SU-DHL-6 (cell line): ENCODE data around the gene OASL.

Experiments used
- H2AFZ ChIP-seq: fragments of 200-600 bp; sonication (generic); 2 replicates; pipeline ENCODE4 v1.6.1; 2014; ENCODE audit warnings: low read depth, mild to moderate bottlenecking, moderate library complexity, mixed read lengths, antibody characterized with exemption, low read length; ENCODE audit not compliant: severe bottlenecking
- H3F3A ChIP-seq: fragments of 200-600 bp; shearing (Covaris generic); 2 replicates; pipeline ENCODE4 v1.6.0; 2016; ENCODE audit warnings: antibody characterized with exemption, mild to moderate bottlenecking; ENCODE audit not compliant: insufficient read depth
- H3K27ac ChIP-seq: fragments of 200-600 bp; sonication (generic); 2 replicates; pipeline ENCODE4 v1.5.1; 2016; ENCODE audit warnings: low read depth, mild to moderate bottlenecking, low read length, moderate library complexity, mixed read lengths
- H3K27me3 ChIP-seq: fragments of 200-600 bp; sonication (generic), shearing (Covaris generic); 2 replicates; pipeline ENCODE4 v1.6.0; 2014; ENCODE audit warnings: mild to moderate bottlenecking, low read length
- H3K36me3 ChIP-seq: fragments of 200-600 bp; sonication (generic); 2 replicates; pipeline ENCODE4 v1.6.1; 2014; ENCODE audit warnings: mild to moderate bottlenecking, low read length, mixed read lengths
- H3K4me2 ChIP-seq: fragments of 300-600, 200-600 bp; shearing (Covaris generic), sonication (generic); 2 replicates; pipeline ENCODE4 v1.6.0; 2014; ENCODE audit warnings: low read length, low read depth, mild to moderate bottlenecking; ENCODE audit not compliant: poor library complexity, severe bottlenecking
- H3K4me3 ChIP-seq: fragments of 200-600 bp; sonication (generic); 2 replicates; pipeline ENCODE4 v1.5.1; 2014; ENCODE audit warnings: antibody characterized with exemption, low read length, mild to moderate bottlenecking, mixed read lengths; ENCODE audit not compliant: insufficient read depth, poor library complexity, severe bottlenecking
- H3K79me2 ChIP-seq: fragments of 200-600 bp; sonication (generic); 2 replicates; pipeline ENCODE4 v1.6.1; 2014; ENCODE audit warnings: mild to moderate bottlenecking, low read length, moderate library complexity; ENCODE audit not compliant: insufficient read depth
- H3K9ac ChIP-seq: fragments of 200-600 bp; sonication (generic); 2 replicates; pipeline ENCODE4 v1.7.0; 2014; ENCODE audit warnings: mild to moderate bottlenecking, low read length
- H3K9me2 ChIP-seq: fragments of 200-600 bp; sonication (generic); replicated peaks from 2 replicates; pipeline ENCODE4 v1.6.1; 2014; ENCODE audit warnings: low read length; ENCODE audit not compliant: insufficient read depth
- H3K9me3 ChIP-seq: fragments of 200-600 bp; sonication (generic); 2 replicates; pipeline ENCODE4 v1.6.1; 2014; ENCODE audit warnings: low read length, mixed read lengths; ENCODE audit not compliant: insufficient read depth
- H4K20me1 ChIP-seq: fragments of 200-600 bp; sonication (generic); 2 replicates; pipeline ENCODE4 v1.6.1; 2014; ENCODE audit warnings: low read depth, mild to moderate bottlenecking, antibody characterized with exemption, low read length, moderate library complexity, mixed read lengths
- CTCF ChIP-seq: fragments of 200-600 bp; sonication (generic); IDR thresholded peaks from one replicate; pipeline ENCODE4 v1.5.1; 2017; ENCODE audit warnings: antibody characterized with exemption, mild to moderate bottlenecking, low read length, moderate library complexity; ENCODE audit not compliant: insufficient read depth, poor library complexity, severe bottlenecking
- EZH2phosphoT487 ChIP-seq: fragments of 200-600 bp; sonication (generic), shearing (Covaris generic); conservative IDR thresholded peaks from 2 replicates; pipeline ENCODE4 v1.6.1; 2018; ENCODE audit warnings: mild to moderate bottlenecking, antibody characterized with exemption, low read length, moderate library complexity, mixed read lengths

Gene OASL

DNA sequence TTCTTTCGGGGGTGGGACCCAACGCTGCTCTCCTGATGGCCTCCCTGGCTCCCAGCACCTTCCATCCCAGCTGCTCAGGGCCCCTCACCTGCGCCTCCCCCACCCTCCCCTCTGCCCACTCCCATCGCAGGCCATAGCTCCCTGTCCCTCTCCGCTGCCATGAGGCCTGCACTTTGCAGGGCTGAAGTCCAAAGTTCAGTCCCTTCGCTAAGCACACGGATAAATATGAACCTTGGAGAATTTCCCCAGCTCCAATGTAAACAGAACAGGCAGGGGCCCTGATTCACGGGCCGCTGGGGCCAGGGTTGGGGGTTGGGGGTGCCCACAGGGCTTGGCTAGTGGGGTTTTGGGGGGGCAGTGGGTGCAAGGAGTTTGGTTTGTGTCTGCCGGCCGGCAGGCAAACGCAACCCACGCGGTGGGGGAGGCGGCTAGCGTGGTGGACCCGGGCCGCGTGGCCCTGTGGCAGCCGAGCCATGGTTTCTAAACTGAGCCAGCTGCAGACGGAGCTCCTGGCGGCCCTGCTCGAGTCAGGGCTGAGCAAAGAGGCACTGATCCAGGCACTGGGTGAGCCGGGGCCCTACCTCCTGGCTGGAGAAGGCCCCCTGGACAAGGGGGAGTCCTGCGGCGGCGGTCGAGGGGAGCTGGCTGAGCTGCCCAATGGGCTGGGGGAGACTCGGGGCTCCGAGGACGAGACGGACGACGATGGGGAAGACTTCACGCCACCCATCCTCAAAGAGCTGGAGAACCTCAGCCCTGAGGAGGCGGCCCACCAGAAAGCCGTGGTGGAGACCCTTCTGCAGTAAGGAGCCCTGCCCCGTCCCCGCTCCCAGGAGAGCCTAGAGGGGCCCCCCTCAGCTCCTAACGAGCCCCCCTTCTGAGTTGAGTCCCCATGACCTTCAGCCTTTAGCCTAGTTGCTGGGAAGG lies 60.5 kb downstream of the OASL start, which contains the start of gene HNF1A:
HNF1A (plus strand) TSS at position 248 of the 924 bp plus-strand sequence; CDS start at position 474, 226 bp downstream.
- H4K20me1 ChIP-seq = no peaks in the 10 kb centered on the region
- TF ChIP-seq CTCF (no peak), EZH2phosphoT487 (no peak)
- H3K4me2 ChIP-seq = no peak within 1 kb of the TSS
- H3F3A ChIP-seq = no peaks in the 10 kb centered on the region
- H3K4me3 ChIP-seq = no peak within 1 kb of the TSS
- H3K36me3 ChIP-seq = no peaks in the 10 kb centered on the region
- no peak within 1 kb of the TSS for H2AFZ ChIP-seq
- no peaks in the 10 kb centered on the region for H3K27me3 ChIP-seq
- no peaks in the 10 kb centered on the region for H3K9me3 ChIP-seq
- no peaks in the 10 kb centered on the region for H3K9me2 ChIP-seq
- no peak within 1 kb of the TSS for H3K9ac ChIP-seq
- no peaks in the 10 kb centered on the region for H3K79me2 ChIP-seq
- H3K27ac ChIP-seq = no peak within 1 kb of the TSS

DNA sequence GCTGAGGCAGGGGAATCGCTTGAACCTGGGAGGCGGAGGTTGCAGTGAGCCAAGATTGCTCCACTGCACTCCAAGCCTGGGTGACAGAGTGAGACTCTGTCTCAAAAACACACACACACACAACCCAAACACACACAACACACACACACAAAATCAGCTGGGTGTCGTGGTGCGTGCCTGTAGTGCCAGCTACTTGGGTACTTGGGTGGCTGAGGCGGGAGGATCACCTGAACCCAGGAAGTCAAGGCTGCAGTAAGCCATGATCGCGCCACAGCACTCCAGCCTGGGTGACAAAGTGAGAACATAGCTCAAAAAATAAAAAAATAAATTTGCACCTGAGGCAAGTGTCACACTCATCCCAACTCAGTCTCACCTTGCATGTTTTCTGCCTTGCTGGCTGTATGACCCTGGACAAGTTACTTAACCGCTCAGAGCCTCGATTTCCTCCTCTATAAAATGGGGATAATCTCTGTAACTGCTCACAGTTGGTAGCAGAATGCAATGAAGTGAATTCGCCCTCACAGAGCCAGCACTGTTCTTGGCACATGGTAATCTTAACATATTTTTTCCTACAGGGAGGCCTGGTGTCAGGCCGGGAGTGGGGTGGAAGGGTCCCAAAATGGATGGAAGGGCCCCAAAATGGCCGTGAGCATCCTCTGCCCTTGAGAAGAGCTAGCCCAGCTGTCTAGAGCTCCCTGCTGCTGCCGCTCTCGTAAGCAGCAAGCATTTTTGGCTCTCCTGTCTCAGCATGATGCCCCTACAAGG lies 61.3 kb downstream of the OASL start:
- no peaks in the 10 kb centered on the region for H3K9me2 ChIP-seq
- H4K20me1 ChIP-seq = no peaks in the 10 kb centered on the region
- H3K36me3 ChIP-seq = no peaks in the 10 kb centered on the region
- H3K9ac ChIP-seq = no peak overlapping the region
- H3K27me3 ChIP-seq = no peaks in the 10 kb centered on the region
- H2AFZ ChIP-seq = no peak overlapping the region
- H3F3A ChIP-seq = no peaks in the 10 kb centered on the region
- H3K4me2 ChIP-seq = no peak overlapping the region
- H3K9me3 ChIP-seq = no peaks in the 10 kb centered on the region
- no peaks in the 10 kb centered on the region for H3K79me2 ChIP-seq
- no peak for TF ChIP-seq EZH2phosphoT487
- TF ChIP-seq CTCF = no peak
- no peak overlapping the region for H3K27ac ChIP-seq
- H3K4me3 ChIP-seq = no peak overlapping the region

GRCh38 chr12:120972870-120973543 lies 66.0 kb downstream of the OASL start:
- H3K9me2 ChIP-seq = no peaks in the 10 kb centered on the region
- no peaks in the 10 kb centered on the region for H3K9me3 ChIP-seq
- no peaks in the 10 kb centered on the region for H3K36me3 ChIP-seq
- no peak overlapping the region for H2AFZ ChIP-seq
- no peak overlapping the region for H3K4me3 ChIP-seq
- no peaks in the 10 kb centered on the region for H3K79me2 ChIP-seq
- no peak overlapping the region for H3K4me2 ChIP-seq
- H3F3A ChIP-seq = no peaks in the 10 kb centered on the region
- no peak overlapping the region for H3K27ac ChIP-seq
- H3K9ac ChIP-seq = no peak overlapping the region
- no peaks in the 10 kb centered on the region for H3K27me3 ChIP-seq
- H4K20me1 ChIP-seq = no peaks in the 10 kb centered on the region
- TF ChIP-seq EZH2phosphoT487 (no peak), CTCF (no peak)
